Renal cortex interstitium (tissue), 11 donors: ENCODE results near the gene RSBN1L. TPM values are rescaled to one million over a fixed set of nuclear protein-coding genes. Genes with fewer than 3 reads are reported as not detected.
A peak's percentile ranks its signal among the peaks of the same experiment; 100 is the strongest.

Experiments used
- DNase-seq, 11 donors: peaks; one replicate each; pipeline ENCODE4 v3.0.0-alpha.2; 2013; ENCODE audit warnings: low read depth in 9 of 11, low spot score in 4 of 11; ENCODE audit errors: extremely low read depth in 1 of 11
- polyA plus RNA-seq, 3 donors: library from polyadenylated mRNA; unstranded; fragments of 120-200 nt; gene quantifications; one replicate each; pipeline ENCODE4 v1.2.1, GENCODE V29; 2013; ENCODE audit not compliant: insufficient read length in 3 of 3

Gene RSBN1L
- polyA plus RNA-seq, 3 donors, result 30.4 to 36.1 (median 31.4) TPM

DNA sequence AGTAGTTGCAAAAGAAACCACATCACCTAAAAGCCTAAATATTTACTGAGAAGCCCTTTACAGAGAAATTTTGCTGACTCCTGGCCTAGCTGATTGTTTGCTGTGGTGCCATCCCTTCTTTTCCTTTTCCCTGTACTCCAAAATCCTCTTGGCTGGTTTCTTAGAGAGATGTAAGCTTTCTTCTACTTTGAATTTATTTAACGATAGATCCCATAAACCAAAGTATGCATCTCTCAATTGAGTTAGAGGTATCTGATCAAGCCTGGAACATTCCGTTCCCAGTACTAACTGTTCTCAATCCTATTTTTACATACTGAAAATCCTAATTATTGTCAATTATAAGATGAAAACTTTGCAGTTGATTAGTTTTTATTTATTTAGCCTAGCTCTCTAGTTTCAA lies 95.7 kb downstream of the RSBN1L start:
- no peak for DNase-seq

DNA sequence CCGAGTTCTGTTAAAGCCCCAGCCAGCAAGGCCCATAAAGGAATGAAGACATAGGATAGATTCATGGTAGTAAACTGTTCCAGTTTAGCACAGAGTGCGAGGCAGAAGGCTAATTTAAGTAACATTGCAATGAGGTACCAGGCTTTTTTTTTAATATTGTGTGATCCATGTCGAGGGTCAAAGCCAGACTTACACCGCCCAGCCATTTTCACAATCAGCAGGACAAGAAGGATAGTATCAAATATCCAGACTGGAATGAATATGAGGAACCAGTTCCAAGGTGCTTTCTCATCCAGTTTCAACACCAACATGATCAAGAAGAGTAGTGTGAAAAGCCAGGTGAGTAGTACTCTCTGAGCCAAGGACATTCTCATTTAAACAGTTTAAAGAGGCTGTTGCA lies 97.7 kb downstream of the RSBN1L start:
- no peak for DNase-seq

DNA sequence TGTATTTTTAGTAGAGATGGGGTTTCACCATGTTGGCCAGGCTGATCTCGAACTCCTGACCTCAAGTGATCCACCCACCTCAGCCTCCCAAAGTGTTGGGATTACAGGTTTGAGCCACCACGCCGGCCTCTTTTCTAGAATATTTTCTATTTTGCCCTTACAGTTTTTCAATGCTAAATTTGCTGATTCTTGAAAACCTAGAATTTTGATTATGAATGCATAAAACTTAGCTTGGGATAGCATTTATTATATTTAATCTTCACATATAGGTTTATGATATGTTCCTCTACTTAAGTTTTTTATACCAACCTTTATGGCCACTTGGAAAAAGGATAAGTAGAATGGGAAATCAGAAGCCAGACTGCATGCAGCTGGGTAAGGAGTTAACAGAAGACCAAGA lies 99.8 kb downstream of the RSBN1L start:
- no peak for DNase-seq

DNA sequence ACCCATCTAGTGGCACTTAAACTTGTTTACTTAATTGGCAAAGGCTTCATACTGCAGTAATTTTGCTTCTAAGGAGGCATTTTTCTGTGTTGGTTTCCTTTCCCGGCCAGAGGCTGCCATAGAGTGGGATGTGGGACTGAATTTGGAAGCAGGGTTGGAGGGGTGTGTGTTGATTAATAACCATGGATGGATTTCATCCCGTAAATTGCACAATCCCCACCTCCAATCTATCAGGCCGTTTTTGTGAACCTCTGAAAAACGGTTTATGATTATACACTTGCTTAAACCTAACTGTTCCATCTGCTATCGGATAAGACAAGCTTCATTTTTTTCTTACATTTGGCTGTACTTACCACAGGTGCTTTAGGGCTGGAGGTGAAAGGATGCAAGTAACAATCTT lies 100.7 kb downstream of the RSBN1L start:
- no peak for DNase-seq

DNA sequence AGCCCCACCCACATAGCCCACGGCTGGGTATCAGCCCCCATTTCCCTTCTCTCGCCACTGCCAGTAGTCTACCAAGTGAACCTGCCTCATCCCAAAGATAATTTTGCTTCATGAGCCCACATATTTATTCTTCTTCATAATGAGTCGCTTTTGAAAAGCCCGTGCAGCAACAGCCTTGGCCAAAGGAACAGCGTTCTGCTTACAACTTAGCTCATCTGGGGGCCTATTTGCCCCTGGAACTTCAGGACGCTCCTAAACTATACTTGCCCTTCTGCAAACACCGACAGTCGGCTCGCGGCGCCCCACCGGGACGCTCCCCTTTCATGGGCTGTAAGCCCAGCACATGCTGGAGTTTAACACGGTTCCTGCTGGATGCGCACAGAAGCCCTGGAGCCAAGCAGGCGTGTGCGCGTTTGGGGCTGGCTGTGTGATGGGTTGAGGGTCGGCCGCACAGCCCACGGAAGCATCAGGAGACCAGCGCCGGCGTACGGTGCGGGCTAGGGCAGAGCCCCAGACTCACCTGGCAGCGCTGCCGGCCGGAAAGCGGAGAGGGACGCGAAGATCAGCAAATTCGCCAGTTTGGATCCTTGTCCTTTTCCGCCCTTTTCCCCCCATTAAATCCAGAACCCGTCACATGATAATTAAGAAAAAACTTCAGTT lies 101.6 kb downstream of the RSBN1L start:
- DNase-seq, result peak in 1 of 11 donors; percentile 26

DNA sequence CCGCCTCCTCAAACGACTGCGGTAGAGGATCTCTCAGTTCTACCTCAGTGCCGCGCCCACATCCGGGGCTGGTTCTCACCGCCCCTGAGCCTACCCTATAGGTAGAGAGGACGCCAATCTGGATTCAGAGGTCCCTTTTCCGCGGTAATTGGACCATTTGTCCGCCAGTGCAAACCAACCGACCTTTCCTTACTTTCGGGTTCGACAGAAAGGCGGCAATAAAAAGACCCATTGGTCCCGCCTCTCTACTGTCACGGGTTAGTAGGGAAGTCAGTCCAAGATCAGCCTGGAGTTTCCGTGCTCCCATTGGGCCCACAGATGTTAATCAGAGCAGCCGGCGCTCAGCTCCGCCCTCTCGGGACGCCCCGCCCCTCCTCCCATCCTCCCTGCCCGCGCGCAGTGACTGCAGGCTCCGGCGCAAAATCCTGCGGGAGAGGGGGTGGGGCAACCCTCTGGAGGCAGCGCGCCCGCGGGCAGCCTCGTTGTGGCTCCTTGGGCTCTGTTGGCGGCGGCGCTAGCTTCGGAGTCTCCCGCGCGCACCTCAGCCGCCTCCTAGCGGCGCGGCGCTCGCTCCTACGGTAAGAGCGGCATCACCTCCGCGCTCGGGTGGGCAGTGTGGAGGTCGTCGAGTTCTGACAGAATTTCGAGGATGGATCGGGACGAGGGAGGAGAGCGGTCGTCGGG lies 102.3 kb downstream of the RSBN1L start, which contains the start of the genes PHTF2 and TMEM60:
PHTF2 (plus strand) TSS at position 380 of the 684 bp plus-strand sequence.
TMEM60 (minus strand) TSS at position 41 of the 684 bp plus-strand sequence. CDS start 4,061 bp downstream, outside the sequence.
- peak; percentile 93 to 100 (median 98) for DNase-seq

DNA sequence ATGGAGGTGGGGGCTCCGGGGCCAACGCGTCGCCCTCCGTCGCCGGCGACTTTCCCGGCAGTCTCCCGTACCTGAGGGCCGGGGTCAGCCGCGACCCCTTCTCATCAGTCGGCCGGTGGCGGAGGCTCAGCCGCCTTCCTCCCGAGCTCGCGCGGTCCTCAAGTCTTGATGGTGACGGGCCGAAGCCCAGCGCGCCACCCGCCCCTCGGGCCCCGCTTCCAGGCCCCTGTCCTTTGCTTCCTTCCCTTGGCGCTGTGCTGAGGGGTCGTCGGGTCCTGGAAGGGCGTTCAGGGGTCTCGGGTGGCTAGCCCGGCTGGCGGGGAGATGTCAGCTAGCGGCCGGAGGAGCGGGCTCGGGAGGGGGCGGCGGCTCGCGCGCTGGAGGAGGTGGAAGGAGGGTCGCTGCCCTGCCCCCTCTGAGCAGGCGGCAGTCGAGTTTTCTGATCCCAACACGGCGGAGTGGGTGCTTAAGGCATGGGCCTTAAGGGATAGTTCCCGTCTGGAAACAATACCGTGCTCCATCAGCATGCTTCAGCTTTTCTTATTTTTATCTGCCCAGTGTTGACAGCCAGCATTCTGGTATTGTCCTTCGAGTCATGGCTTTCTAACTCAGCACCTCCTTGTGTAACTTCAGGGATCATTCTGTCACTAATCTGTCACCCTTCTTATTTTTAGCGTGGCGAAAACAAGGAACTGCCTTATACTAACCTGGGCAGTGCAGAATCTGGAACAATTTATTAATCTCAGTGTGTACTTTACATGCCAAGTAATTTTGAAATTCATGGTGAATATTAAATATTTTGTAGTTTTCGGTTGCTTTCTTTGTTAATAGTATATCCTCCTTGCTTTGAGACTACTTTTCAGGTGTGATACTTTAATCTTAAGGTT lies 103.1 kb downstream of the RSBN1L start:
- peak in 10 of 11 donors; percentile 26 to 48 (median 42) for DNase-seq

DNA sequence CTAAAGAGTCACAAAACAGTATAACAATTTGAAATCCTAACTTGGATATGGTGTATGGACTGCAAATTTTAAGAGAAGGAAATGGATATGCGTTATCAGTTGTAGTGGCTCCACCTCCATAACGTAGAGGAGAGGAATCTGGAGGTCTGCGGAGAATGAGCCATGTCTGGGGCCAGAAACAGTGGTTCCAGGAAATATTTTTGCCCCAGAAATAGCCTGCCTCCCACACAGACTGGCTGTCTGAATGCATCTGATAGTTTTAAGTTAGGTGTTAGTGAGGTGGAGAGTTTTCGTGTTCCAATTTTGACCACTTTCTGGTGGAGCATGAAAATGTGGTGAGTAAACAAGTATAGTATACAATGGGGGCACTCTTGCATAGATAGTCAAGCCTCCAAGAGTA lies 103.9 kb downstream of the RSBN1L start:
- DNase-seq, result no peak

DNA sequence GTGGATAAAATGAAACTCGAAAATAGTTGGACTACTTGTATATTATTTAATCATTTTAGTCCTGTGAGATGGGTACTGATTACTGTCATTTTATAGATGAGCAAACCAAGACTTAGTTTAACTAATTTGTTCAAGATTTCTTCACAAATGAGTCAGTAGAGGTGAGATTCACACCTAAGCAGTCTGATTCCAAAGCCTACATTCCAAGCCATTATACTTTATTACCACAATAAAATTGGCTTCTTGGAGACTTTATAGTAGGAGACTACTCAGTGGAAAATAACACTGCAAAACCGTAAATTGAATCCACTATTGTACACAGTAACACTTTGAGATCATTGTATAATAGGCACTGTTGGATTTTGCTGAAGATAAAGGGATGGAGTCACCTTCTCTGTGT lies 104.5 kb downstream of the RSBN1L start:
- DNase-seq, result no peak

DNA sequence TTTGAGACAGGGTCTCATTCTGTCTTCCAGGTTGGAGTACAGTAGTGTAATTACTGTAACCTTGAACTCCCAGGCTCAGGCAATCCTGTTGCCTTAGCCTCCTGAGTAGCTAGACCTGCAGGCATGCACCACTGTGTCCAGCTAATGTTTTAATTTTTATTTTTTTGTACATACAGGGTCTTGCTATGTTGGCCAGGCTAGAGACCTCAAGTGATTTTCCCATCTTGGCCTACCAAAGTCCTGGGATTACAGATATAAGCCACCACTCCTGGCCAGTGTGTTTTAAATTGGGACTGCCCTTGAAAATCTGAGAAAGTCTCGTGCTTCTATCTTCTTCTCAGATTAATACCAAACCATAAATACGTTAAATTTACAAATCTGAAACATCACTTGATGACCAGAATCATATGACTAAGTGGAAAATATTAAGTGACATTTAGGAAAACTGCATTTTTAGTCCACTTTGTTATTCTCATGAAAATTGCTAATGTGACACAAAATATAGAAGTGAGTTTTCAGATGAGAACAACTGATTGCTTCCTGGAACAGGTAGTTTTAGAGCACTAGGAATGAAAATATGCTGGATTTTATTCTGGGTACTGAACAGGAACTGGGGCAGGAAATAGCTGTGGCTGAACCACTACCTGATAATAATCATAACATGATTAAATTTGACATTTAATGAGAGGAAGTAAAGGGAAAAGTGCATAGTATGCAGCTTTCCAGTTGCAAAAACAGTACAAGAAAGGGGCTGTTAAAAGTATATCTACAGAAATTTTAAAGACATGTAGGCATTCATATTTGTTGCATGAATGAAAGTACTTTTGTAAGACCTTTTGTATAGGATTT lies 106.5 kb downstream of the RSBN1L start:
- no peak for DNase-seq

DNA sequence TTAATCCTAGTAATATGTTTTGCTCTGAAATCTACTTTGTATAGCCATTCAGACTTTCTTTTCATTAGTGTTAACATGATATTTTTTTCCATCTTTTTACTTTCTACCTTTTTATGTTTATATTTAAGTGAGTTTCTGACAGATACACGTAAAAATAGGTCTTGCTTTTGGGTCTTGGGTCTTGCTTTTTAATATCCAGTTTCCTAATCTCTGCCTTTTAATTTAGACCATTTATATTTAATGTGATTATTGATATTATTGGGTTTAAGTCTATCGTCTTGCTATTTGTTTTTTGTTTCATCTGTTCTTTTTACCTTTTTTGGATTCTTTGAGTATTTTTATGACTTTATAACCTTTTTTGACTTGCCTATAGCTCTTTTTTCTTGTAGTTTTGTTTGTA lies 110.2 kb downstream of the RSBN1L start:
- no peak for DNase-seq

DNA sequence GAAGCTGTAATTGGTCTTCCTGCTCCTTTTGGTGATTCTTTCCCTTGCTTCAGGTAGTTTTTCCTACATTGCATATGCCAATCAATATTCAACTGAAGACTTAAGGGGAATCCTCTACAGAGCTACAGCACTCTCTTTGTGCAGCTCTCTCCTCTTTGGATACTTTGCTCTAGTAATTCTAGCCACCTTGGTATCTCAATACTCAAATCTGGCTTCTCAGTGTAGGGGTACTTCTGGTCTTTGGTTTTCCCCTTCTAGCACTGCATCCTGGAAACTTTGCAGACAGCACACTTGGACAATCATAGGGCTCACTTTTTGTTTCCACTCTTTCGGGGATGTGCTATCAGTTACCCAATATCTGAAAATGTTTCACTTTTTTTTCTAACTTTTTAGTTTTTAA lies 112.3 kb downstream of the RSBN1L start:
- no peak for DNase-seq

DNA sequence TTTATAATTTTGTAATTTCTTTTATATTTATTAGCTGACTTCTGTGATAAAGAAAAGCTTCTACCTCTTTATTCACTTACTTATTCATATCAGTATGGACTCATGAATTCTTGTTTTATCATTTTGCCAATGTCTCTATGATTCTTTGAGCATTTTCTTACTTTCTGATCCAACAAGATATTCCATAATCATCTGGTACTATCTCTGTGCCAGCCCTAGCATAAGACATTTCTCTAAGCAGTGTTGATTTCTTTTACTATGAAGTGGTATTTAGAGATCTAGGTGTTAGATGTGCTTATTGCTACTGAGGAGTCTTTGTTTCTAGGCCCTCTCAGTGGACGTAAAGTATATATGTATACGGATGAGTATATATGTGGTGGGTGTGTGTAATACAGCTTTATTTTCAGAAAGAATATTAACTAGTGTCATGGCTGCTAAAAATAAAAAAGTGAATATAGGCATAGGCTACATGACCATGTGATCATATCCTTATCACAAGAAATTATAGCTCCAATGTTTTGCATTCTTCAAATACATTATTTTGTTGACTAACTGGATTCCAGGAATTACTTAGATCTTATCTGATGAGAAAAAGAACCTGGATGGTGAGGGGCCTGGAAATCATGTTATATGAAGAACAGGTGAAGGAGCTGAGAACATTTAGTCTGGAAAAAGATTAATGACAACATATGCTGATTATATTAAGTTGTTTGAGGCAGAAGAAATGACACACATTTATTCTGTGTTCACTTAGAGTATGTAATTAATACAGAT lies 115.4 kb downstream of the RSBN1L start:
- DNase-seq, result no peak

DNA sequence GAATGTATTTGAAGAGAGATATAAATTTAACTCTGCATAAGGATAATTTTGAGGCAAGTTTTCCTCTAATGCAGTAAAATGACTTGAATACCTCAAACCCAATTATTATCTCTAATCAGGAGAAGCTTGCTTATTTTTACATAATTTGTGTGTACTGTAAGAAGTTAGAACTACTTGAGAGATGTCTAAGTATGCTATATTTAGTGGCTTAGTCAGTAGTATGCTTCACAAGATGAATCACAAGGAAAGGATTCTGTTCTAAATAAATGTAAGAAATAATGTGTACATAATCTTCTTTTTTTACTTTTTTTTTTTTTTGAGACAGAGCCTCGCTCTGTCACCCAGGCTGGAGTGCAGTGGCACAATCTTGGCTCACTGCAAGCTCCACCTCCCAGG lies 116.0 kb downstream of the RSBN1L start:
- no peak for DNase-seq

DNA sequence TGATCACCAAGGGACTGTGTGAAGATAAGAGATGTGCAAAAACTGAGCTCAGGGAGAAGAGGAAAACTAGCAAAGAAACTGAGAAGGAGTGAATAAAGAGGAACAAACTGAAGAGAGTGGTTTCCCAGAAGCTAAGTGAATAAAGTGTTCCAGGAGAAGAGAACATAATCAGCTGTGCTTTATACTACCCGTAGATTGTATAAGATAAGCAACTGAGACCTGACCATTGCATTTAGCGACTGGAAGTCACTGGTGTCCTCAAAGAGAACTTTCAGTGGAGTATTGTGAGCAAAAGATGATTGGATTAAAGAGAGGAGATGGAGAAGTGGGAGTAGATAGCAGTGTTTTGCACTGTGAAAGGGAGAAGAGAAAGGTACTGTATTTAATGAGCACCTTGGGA lies 116.9 kb downstream of the RSBN1L start:
- no peak for DNase-seq

DNA sequence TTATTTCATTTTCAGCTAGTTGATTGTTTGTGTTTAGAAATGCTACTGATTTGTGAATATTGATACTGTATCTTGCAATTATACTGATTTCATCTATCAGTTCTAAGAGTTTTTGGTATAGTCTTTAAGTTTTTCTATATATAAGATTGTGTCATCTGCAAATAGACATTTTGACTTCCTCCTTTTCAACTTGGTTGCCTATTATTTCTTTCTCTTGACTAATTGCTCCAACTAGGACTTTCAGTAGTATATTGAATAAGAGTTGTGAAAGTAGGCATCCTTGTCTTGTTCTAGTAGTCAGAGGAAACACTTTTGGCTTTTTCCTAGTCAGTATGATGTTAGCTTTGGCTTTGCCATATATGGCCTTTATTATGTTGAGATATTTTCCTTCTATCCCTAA lies 122.8 kb downstream of the RSBN1L start:
- DNase-seq, result no peak

DNA sequence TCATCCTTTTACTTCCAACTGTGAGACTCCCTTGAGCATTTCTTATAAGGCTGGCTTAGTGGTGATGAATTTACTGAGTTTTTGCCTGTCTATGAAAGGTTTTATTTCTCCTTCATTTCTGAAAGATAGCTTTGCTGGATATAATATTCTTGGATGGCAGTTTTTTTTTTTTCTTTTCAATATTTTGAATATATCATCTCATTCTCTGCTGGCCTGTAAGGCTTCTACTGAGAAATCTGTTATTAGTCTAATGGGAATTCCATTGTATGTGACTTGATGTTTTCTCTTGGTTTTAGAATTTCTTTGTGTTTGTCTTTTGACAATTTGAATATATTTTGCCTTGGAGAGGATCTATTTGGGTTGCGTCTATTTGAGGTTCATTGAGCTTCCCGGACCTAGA lies 124.7 kb downstream of the RSBN1L start:
- no peak for DNase-seq

DNA sequence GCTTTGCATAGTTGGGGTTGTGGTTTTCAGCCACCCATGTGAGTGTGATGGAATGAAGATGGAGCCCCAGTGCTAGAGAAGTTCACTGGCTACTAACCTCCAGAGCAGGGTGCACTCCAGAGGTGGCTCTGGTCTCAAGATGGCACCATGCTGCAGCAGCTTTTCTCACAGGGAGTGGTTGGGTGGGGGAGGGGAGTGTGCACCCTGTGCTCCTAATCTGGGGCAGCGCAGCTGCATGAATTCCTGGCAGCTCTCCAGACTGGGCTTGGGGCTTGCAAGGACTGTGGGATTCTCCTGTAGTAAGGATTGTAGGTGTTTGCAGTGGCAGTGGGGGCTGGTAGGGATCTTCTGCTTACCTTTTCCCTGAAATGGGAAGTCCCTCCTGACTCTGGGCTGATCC lies 126.0 kb downstream of the RSBN1L start:
- no peak for DNase-seq
